NCI-H345 treated with DMSO at 0.1 percent for 48 hours (cell line): ENCODE measurements around the gene KPNA4.
A peak's percentile ranks its signal among the peaks of the same experiment; 100 is the strongest.
"Not testable (repeated sequence)": the region's sequence is repeated elsewhere in the genome, so short reads cannot be mapped to it uniquely, and the experiment has no call there.

Experiments
- DNase-seq: peaks from one replicate; lab custom pipeline; 2025; ENCODE audit not compliant: unreplicated experiment; lab: John Stamatoyannopoulos, UW

The KPNA4 gene

GRCh38 chr3:160452251-160452650 is 113.1 kb downstream of the KPNA4 start:
- DNase-seq, result not testable (repeated sequence)

GRCh38 chr3:160451602-160452001 is 113.8 kb downstream of the KPNA4 start:
- no peak for DNase-seq

GRCh38 chr3:160450846-160451245 is 114.5 kb downstream of the KPNA4 start:
- no peak for DNase-seq

GRCh38 chr3:160449636-160450598 is 115.5 kb downstream of the KPNA4 start, which contains the start of gene TRIM59:
Gene TRIM59, minus strand, starts transcription at chr3:160449786. Its CDS starts 10,603 bp downstream, at chr3:160439183.
- DNase-seq, result peak; percentile 73

- no peak for DNase-seq
Observed at GRCh38 chr3:160448845-160449635, 116.3 kb downstream of the KPNA4 start.

- no peak for DNase-seq
Observed at GRCh38 chr3:160447544-160447943, 117.8 kb downstream of the KPNA4 start.

GRCh38 chr3:160446522-160447056 is 118.8 kb downstream of the KPNA4 start:
- no peak for DNase-seq

GRCh38 chr3:160445854-160446253 is 119.5 kb downstream of the KPNA4 start:
- DNase-seq, result no peak
